CD4-positive, alpha-beta T cell treated with Interleukin-1 beta for 1 hour (primary cell): Measurements from ENCODE around the gene PIGU.
"Not testable (repeated sequence)": the region's sequence is repeated elsewhere in the genome, so short reads cannot be mapped to it uniquely, and the experiment has no call there.

Source experiments
- DNase-seq, 2 donors: peaks; one replicate each; pipeline ENCODE4 v3.0.0-alpha.2; 2020 to 2022

The PIGU gene

DNA sequence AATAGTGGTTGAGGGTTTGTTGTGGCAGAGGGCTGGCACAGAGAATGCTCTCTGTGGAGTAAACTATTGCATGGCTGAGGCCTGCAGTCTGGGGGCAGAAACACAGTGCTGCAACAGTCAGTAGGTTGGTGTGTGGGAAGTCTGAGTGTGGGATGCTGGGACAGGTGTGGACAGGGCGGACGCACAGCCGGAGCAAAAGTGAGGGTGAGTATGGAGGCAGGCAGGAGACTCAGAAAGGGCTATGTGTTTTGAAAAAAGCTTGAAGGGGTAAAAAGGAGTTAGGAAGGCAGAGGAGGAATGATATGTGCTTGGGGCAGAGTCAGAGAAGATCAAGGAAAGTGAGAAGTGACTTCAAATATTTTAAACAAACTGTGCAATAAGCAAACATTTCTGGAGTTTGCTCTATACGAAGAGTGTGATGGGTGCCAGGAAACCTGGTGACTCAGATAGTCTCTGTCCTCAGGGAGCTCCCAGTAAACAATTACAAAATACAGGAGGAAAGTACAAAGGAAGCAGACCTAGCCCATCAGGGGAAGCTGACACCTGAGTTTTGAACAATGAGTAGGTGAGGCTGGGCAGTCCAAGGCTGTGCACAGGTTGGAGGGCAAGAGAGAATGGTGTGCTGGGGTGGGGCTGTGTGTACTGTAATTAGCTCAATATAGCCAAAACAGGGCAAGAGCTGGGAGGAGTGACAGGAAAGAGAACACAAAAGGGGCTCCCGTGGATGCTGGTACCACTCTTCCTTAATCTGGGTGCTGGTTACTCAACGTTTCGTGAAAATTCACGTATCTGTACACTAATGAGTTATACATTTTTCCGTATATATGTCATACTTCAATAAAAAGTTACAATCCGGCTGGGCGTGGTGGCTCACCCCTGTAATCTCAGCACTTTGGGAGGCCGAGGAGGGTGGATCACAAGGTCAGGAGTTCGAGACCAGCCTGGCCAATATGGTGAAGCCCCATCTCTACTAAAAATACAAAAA is 55.2 kb downstream of the PIGU start:
- DNase-seq = no peak

DNA sequence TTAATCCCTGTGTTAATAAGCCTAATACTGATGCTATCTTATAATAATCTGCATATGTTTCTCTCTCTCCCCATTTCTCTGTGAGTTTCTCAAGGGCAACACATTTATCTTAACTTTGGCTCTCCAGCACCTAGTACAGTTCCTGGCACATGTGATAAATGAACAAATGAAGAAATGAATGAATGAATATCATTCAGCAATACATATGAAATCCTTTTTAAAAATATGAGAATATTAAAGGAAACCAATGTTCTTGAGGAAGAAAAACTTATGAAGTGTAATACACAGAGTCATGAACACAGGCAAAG is 55.9 kb downstream of the PIGU start:
- no peak for DNase-seq

DNA sequence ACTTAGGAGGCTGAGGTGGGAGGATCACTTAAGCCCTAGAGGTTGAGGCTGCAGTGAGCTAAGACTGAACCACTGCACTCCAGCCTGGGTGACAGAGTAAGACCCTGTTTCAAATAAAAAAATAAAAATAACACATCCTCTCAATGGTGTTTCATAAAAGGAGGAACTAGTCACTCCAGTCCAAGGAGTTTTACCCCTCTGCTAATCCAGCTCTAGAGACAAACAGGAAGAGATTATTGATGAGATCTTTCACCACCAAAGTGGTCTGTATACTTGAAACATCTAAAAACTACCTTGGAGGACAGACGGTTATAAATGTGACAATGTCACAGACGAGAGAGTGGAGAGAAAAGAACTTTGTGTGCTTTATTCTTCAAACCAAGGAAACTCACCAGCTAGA is 58.2 kb downstream of the PIGU start:
- no peak for DNase-seq

GRCh38 chr20:34616913-34617312 is 60.0 kb downstream of the PIGU start:
- DNase-seq = not testable (repeated sequence)

DNA sequence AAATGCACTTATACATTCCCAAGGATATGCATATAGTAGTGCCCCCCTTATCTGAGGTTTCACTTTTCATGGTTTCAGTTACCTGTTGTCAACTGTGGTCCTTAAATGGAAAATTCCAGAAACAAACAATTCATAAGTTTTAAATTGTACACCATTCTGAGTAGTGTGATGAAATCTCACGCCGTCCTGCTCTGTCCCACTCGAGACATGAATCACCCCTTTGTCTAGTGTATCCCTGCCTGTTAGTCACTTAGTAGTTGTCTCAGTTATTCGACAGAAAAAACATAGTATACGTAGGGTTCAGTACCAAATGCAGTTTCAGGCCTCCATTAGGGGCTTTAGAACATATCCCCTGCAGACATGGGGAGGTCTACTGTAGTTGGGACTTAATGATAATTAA is 61.4 kb downstream of the PIGU start:
- no peak for DNase-seq

- not testable (repeated sequence) for DNase-seq
These were observed 64.9 kb downstream of the PIGU start for GRCh38 chr20:34611976-34612375.

DNA sequence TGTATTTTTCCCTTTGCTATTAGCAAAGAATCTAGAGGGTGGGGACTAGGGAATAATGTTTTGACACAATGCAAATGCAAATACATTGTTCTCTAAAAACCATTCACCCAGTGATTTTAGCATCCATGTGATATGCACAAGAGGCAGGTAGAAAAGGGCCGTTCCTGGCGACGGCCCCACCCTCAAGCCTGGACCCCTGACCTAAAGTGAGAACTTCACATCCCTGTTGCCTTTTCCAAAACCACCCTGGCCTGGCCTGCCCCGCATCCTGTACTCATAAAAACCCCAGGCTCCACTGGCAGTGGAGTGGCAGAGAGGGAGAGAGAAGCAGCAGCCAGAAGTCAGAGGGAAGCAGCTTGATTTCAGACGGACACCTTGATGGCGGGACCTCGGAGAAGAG is 69.8 kb downstream of the PIGU start:
- DNase-seq = no peak

DNA sequence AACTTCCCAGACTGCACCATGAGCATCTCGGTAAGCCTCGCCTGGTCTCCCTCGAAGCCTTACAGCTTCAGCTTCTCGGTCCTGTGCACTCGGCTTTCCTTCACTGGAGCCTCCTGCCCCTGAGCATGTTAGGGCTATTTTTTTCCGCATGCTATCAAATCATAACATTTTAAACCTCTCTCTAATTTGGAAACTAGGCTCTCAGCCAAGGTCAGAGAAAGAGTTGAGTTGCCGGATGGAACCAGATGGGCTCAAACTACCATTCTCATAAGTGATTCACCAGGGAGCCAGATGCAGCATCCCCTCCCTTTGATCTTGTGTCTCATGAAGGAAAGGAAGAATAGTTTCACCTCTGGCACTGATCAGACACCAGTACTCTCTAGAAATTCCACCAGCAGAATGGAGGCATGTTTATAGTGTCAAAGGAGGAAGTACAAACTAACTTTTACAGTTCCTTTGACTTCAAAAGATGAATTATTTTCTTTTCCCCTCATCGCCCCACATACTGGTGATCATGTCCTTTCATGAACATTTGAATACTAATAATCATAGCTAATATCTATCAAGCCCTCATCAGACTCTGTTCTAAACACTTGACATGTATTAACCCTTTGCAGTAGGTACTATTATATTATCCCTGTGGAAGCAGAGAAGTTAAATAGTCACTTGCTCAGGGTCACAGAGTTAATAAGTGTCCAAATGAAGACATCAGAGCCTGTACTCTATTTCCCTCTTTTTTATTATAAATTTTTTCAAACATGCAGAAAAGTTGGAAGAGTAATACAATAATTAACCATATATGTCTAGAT is 71.7 kb downstream of the PIGU start:
- DNase-seq = no peak

GRCh38 chr20:34600892-34601653 is 75.8 kb downstream of the PIGU start:
- DNase-seq = no peak

DNA sequence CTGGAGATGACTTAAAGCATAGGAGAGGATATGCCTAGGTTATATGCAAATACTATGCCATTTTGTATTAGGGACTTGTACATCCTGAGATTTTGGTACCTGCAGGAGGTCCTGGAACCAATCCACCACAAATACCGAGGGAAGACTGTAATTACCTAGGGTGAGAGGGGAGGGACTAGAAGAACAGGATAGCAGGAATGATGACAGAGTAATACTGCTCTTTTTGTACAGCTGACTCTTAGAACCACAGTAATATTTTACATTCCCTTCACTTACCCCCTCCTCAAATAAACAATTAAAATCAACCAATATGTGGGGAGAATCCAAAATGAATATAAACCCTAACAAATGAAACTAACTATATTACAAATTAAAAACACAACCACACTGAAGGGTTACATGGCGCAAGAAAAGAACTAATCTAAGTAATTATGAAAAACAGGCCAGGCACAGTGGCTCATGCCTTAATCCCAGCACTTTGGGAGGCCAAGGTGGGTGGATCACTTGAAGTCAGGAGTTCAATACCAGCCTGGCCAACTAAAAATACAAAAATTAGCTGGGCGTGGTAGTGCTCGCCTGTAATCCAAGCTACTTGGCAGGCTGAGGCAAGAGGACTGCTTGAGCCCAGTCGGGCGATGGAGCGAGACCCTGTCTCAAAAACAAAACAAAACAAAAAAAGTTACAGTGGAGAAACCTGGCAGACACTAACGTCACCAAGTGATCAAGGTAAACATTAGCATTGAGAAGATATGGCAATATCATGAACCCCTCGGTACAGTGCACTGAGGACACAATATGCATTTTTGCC is 81.3 kb downstream of the PIGU start:
- no peak for DNase-seq

DNA sequence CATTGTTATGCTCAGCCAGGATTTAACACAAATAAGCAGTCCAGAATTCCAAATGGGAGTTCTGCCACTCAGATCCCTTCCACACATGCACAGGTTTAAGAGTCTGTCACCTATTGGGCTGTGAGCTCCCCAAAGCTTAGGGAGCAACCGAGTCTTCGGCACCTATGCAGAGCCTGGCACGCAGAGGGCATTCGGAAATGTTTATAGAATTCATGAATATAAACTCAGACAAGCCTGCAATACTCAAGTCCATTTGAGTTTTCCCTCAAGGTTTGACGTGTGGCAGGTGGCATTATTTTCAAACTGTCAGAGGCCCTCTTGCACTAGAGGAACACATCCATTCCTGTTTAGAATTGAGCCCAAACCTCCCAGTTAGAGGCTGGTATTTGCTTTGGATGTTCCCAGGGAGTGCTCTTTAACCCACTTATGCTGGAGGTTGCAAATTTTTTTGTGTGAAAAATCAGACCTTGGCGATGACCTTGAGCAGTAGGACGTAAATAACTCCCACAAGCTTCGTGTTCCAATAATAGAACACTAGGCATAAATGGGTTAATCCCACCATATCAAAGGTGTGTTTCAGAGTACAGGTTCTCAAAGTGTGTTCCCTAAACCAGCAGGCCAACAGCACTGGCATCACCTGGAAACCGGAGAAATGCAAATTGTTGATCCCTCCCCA is 90.3 kb downstream of the PIGU start:
- no peak for DNase-seq

- no peak for DNase-seq
These were observed 91.9 kb downstream of the PIGU start for GRCh38 chr20:34585019-34585418.

DNA sequence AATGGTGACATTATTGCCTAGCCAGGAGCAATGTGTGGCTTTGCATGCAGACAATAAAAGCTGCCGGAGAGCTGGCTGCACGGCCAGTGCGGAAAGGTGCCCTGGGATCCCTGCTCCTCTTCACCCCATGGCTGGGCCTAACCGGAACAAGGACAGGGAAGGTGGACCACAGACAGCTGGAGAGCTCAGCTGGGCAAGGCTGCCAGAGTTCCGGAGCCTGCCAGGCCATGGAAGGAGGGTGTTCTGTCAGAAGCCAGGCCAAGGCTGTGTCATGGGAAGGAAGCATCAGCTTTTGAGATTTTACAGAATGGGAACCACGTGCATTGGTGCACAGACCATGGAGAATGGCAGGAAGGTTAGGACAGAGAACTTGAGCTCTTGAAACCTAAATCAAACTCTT is 93.3 kb downstream of the PIGU start:
- DNase-seq = no peak

- DNase-seq = no peak
These were observed 94.0 kb downstream of the PIGU start for GRCh38 chr20:34582911-34583310.

- no peak for DNase-seq
These were observed 94.7 kb downstream of the PIGU start for GRCh38 chr20:34582221-34582620.

- DNase-seq = no peak
These were observed 95.3 kb downstream of the PIGU start for GRCh38 chr20:34581341-34582184.

DNA sequence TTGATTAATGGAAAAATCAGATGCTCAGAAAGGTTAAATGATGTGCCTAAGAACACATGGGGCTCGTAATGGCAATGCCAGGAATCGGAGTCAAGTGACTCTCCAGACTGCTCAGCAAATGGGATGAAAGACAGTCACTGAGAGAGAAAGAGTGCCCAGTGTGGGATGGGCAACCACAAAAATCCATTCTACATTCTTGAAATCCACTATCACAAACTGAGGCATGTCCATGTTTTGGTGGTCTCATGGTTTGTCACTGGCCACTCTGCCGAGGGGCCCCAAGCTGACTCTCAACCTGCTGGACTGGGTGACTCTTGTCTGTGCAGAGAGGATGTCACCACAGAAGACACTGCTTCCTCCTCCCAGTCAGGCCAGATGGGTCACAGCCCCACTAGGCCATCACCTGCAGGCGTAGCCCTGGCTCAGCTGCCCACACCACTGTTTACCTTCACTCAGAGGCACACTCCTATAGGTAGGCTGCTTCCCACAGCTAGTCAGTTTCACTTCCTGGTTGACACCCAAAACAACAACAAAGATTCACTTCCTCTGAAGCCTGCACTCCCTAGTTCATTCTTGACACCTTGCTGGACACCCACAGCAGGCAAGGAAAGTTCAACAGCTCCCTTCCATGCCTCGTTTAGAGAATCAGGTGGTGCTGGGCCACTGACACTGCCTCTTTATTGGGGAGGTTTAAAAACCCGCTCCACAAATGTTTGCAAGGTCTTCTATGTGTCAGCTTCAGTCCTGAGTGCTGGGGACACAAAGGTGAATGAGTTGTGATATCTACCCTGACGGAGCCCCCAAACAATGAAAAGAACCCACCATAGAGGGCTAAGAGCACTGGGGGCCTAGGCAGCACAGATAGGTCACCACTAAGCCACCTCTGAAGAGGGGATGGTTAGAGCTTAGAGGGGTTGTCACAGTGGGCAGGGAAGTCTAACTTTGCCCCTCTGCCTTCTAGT is 96.6 kb downstream of the PIGU start:
- peak in 1 of 2 donors; percentile 25 for DNase-seq

GRCh38 chr20:34579191-34579978 is 97.5 kb downstream of the PIGU start:
- no peak for DNase-seq

DNA sequence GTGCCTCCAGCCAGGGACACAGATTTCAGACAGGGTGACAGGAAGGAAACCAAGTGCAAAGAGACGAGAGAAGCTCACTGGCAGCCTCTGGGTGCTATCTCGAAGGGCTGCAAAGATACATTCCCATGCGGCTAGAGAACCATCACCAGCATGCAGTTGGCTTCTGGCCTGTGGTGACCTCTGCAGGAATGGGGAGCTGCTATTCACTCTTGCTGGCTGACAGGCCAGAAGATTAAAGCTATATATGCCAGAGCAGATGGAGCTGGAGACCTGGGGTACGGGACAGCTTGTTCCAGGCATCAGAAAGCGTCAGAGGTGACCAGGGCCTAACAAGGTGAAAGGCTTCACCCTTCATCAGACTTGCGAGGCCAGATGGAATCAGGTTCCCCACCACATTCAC is 98.4 kb downstream of the PIGU start:
- no peak for DNase-seq
